HG03196 (cell line): Measurements from ENCODE around the gene ITGA6.
"Not testable (repeated sequence)": the region's sequence is repeated elsewhere in the genome, so short reads cannot be mapped to it uniquely, and the experiment has no call there.

ENCODE experiments used
- ATAC-seq: cut with Tn5 transposase; IDR thresholded peaks from one replicate; pipeline ENCODE4 v1.9.1; 2021; ENCODE audit not compliant: unreplicated experiment

The ITGA6 gene

DNA sequence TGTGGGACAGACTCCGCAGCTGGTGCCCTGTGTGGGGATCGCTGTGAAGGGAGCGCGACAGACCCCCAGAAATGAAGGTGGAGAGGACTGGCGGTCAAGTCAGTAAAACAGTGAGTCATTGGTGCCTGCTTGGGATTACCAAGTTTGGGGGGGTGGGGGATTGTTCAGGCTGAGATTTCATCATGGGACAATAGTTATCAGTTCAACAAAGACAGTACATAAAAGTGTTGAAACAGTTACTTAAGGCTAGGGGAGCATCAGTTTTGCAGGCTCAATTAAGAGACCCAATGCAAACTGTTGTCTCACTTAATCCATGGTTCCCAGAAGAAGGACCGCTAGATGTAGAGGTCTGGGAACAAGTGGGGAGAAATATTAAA is 86.1 kb downstream of the ITGA6 start:
- no peak for ATAC-seq

DNA sequence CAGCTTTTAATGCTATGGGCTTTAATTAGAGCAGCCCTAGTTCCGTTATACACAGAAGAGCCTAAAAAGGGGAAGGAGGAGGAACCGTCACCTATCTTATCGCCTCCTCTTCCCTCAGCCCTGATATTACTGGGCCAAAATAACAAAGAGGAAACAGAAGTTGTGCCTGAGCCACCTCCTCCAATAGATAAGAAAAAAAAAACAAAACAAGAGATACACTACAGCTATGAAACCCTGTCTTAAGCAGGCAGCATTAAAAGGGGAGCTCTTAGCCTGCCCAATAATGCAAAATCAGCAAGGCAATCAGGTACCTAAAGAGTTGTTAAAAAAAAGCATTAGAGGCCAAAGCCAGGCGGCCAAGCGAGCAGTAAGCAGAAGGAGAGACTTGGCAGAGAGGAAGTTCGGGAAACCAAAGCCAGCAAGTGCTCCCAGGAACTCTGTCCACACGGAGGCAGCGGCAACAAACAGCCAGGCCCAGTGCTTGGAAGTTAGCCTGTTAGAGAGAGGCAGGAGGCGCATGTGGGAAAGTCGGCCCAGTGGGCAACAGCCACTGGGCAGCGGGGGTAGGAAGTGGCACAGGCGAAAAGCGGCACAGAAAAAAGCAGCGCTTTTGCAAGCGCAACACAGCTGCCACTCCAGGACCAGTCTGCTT is 86.7 kb downstream of the ITGA6 start:
- ATAC-seq: no peak

DNA sequence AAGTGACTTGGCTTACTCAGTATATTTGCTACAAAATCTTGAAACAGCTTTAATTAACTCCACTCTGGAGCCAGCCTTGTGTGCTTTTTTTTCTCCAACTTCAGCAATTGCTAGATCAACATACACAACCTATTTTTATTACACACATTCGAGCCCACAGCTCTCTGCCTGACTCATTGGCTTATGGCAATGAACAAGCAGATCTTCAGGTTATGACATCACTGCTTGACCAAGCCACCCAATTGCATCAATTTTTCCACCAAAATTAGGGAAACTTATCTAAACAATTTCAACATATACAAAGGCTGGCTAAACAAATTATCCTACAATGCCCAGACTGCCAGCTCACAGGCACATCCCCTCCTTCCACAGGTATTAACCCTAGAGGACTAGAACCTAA is 88.9 kb downstream of the ITGA6 start:
- ATAC-seq: no peak

DNA sequence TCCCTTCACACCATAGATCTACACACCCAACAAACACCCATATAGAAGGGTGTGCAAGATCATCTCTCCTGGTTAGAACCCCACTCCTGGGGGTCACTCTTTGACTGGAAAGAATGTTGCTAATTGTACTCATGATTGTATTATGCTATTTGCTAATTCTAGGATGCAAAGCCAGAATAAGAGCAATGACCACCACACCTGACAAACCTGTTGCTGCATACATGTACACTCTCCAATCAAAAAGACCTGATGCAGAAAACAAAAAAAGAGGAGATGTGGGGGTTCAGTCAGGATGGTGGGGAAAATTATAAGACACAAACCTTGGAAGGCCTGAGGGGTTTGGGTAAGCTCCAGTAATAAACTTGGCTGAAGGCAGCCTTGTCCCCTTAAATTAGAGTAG is 91.6 kb downstream of the ITGA6 start:
- no peak for ATAC-seq

DNA sequence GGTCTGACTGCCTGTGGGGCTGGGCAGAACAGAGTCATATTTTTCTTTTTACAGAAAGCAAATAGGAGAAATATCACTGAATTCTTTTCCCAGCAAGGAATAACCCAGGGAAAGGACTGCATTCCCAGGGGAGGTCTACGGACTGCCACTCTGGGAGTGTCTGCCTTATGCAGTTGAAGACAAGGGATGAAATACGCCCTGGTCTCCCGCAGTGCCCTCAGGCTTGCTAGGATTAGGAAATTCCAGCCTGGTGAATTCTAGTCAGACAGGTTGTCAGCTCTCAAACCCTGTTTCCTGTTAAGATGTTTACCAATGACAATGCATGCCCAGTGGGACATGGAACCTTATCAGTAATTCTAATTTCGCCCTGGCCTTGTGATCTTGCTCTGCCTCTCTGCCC is 98.2 kb downstream of the ITGA6 start:
- ATAC-seq: no peak

GRCh38 chr2:172531309-172531708 is 103.9 kb downstream of the ITGA6 start:
- ATAC-seq: no peak

DNA sequence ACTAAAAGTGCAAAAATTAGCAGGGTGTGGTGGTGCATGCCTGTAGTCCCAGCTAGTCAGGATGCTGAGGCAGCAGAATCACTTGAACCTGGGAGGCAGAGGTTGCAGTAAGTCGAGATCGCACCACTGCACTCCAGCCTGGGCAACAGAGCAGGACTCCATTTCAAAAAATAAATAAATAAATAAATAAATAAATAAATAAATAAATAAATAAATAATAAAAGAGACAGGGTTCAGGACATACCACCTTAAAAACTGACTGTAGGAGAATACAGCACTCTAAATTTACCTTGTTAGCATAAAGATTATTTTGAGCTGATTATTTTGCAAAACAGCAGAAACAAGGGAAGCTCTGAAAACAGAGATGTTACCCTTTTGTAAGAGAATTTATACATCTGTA is 105.1 kb downstream of the ITGA6 start:
- not testable (repeated sequence) for ATAC-seq

DNA sequence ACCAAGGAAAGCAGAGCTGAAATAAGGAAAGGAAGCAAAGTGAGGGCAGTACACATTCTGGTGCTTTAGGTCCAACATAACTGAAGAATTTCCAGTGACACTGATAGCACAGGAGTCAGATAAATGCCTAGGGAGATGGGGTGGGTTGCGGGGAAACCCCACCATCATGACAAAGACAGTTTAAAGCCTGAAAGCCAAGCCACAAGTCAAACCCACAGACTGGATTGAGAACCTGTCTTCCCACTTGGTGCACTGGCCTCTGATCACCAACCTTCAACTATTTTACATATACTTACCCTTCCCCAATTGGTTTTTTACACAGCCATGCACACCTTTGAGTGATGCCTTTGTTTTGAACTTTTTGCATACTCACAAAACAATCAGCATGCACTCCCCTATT is 106.3 kb downstream of the ITGA6 start:
- no peak for ATAC-seq

DNA sequence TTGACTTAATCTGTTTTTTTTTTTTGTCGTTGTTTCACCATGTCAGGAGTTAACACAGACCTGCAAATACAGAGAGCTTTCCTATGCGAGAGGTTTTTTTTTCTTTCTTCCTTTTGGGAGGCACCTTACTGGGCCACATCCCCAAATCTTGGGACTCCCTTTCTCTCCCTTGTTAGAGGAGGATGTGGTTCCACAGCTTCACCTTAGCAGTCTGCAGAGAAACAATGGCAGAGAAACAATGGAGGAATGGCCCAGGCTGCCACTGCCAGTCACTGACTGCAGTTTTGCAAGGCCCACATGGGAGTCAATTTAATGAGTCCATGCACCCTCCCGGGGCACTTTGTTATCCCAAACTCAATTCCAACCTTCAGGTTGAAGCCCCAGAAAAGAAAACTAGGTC is 107.7 kb downstream of the ITGA6 start:
- ATAC-seq: no peak

DNA sequence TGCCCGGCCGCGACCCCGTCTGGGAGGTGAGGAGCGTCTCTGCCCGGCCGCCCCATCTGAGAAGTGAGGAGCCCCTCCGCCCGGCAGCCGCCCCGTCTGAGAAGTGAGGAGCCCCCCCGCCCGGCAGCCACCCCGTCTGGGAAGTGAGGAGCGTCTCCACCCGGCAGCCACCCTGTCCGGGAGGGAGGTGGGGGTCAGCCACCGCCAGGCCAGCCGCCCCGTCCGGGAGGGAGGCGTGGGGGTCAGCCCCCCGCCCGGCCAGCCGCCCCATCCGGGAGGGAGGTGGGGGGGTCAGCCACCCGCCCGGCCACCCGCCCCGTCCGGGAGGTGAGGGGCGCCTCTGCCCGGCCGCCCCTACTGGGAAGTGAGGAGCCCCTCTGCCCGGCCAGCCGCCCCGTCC is 110.5 kb downstream of the ITGA6 start:
- not testable (repeated sequence) for ATAC-seq

- ATAC-seq: no peak
These were observed 112.4 kb downstream of the ITGA6 start for GRCh38 chr2:172539767-172540166.

DNA sequence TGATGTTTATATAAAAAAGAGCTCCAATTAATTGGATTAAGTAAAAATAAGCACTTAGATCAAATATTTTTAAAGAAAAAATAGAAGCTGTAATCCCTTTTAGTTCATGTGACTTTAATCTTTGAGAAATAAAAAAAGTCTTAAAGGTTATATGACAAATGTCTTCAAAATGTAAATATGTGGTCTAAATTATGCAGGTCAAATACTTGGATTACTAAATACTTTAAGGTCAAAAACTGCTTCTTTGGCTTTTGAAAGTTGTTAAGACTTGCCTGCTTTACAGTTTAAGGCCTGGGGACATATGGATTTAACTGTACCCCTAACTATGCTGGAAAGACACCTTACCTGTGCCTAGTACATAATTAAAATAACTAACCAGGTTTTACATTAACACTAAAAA is 113.0 kb downstream of the ITGA6 start:
- no peak for ATAC-seq

DNA sequence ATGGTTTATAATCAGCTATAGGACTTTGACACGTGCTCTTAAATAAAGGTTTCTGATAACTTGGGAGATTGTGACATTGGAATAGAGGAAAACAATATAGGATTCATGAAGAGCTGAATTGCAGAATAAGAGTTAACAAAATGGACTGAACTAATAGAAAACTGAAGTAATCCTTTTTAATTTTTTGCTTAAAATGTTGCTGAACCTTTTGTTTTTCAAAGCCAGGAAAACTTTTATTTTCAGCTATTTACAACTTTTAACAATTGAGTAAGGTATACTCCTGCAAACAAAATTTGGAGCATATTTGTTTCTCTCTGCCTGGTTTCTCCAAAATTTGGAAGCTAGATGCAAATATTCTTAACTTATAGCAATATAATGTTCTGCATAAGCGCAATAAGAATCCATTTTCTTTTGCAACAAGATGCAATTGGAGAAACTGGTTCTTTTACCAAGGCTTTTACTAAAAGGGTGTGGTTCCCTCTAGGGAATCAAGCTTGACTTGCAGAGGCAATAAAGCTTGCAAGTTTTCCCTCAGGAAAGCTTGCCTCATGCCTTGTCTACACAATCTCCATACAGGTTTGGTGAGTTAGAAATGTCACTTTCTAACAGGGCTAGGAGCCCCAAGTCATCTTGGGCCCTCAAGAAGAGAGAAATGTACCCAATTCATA is 118.2 kb downstream of the ITGA6 start:
- ATAC-seq: no peak

GRCh38 chr2:172549131-172549530 is 121.7 kb downstream of the ITGA6 start:
- no peak for ATAC-seq

DNA sequence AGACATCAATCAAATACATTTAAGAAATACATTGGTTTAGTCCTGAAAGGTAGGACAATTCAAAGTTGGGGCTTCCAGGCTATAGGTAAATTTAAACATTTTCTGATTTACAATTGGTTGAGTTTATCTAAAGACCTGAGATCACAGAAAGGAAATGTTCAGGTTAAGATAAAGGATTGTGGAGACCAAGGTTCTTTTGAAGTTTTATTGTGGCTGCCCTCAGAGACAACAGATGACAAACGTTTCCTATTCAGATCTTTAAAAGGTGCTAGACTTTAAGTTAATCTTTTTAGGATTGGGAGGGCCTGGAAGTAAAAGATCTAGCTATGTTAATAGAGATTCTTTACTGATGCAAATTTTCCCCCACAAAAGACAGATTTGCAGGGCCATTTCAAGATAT is 122.4 kb downstream of the ITGA6 start:
- not testable (repeated sequence) for ATAC-seq

GRCh38 chr2:172550419-172550818 is 123.0 kb downstream of the ITGA6 start:
- no peak for ATAC-seq

DNA sequence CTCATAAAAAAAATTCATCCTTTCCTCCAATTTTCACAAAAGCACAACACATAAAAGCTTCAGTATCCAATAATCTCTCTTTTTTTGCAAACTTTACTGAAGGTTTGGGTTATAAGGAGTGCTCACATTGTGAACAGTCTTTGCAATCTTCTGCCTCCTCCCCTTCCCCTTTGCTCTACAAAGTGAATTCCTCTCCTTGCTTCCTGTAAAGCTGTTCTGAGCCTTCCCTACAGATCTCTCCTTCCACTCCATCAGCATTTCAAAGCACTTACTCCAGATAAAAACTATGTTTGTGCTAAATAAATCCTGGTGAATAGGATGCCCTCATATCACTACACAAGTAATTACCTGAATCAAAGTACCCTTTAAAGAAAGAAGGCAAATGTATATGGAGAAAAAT is 123.9 kb downstream of the ITGA6 start:
- ATAC-seq: no peak

- ATAC-seq: no peak
These were observed 125.3 kb downstream of the ITGA6 start for GRCh38 chr2:172552547-172553291.

- no peak for ATAC-seq
These were observed 127.2 kb downstream of the ITGA6 start for GRCh38 chr2:172554352-172555271.

DNA sequence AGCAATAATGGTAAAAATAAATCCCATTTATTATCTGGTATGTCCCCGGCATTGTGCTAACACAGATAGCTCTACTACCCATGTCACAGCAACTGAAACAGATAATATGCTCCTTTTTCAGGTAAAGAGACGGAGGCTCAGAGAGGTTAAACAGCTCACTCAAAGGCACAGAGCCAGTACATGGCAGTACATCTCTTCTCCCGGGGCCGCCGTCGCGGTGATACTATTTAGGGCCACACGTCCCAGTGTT is 127.8 kb downstream of the ITGA6 start:
- ATAC-seq: no peak
